Activated CD8-positive, alpha-beta memory T cell treated with anti-CD3 and anti-CD28 coated beads, Interleukin-2, amount 50 U/mL, for 1 hour (primary cell): ENCODE measurements around the gene GMEB2.
"Not testable (repeated sequence)": the region's sequence is repeated elsewhere in the genome, so short reads cannot be mapped to it uniquely, and the experiment has no call there.

Experiments
- DNase-seq: peaks from one replicate; pipeline ENCODE4 v3.0.0-alpha.2; 2020; ENCODE audit errors: extremely low read depth

GMEB2 gene

DNA sequence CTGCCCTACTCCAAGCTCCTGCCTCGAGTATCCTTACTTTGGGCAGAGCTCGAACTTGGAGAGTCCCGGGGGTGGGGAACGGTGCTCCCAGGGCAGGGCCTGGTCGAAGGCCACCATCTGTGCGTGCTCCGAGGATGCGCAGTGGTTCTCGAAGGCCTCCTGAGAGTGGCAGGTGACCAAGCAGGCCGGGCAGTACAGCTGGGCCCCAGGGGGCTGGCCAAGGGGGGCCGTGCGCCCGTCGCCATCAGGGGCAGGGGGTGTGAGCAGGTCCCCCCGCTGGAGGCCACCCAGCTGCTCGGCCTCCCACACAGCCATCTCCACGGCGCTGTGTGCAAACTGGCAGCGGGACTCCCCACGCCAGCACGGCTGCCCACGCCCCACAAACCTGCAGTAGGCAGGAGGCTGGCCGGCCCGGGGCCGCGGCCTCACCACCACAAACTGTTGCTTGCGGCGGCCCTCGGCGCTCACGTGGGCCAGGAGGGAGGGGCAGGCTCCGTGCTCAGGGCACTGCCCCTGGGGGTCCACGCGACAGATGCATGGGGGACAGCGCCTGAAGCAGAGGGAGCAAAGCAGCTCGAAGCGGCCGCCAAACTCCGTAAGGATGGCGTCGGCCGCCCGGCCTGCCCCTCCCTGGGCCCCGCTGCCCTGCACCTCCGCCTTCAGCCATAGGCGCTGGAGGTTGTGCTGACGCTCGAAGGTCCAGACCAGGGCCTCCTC is 54.7 kb downstream of the GMEB2 start:
- no peak for DNase-seq

- not testable (repeated sequence) for DNase-seq
Measured at GRCh38 chr20:63571087-63571478, 55.8 kb downstream of the GMEB2 start.

- DNase-seq: no peak
Measured at GRCh38 chr20:63570281-63571086, 56.4 kb downstream of the GMEB2 start.

DNA sequence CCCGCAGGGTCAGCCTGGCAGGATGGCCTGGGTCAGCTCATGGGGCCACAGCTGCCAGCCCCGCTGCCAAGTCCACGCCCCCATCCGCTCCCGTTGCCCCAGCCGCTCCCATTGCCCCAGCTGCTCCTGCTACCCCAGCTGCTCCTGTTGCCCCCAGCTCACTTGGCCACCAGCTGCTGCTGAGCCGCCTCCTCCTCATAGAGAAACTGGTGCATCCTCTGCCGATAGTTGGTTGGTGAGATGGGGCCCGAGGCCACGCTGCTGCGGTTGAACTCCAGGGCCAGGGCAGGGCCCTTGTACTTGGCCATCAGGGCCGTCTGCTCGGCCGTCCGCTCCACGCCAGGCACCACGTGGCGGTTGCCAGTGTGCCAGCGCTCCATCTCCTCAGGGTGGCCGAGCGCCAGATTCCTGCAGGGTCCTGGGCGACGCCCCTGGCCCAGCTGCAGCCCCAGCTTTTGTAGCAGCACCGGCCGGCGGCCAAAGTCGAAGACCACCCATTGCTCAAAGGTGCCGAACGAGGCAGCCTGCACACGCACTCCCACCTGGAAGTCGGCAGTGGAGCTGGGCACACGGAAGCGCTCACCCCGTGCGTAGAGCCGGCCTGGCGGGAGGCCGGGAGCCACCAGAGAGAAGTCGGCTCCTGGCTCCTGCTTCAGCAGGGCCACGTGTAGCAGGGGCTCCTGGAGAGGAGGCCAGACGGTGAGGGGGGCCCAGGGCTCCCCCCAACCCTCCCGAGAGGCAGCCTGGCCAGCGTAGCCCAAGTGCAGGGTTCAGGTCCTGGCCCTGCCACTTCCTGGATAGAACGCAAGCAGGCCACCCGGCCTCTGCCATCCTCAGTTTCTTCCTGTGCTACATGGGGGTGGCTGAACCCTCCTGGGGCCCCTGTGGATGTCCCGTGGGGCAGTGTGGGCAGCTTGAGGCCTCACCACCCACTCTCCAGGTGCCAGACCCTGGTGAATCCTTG is 57.6 kb downstream of the GMEB2 start:
- no peak for DNase-seq

DNA sequence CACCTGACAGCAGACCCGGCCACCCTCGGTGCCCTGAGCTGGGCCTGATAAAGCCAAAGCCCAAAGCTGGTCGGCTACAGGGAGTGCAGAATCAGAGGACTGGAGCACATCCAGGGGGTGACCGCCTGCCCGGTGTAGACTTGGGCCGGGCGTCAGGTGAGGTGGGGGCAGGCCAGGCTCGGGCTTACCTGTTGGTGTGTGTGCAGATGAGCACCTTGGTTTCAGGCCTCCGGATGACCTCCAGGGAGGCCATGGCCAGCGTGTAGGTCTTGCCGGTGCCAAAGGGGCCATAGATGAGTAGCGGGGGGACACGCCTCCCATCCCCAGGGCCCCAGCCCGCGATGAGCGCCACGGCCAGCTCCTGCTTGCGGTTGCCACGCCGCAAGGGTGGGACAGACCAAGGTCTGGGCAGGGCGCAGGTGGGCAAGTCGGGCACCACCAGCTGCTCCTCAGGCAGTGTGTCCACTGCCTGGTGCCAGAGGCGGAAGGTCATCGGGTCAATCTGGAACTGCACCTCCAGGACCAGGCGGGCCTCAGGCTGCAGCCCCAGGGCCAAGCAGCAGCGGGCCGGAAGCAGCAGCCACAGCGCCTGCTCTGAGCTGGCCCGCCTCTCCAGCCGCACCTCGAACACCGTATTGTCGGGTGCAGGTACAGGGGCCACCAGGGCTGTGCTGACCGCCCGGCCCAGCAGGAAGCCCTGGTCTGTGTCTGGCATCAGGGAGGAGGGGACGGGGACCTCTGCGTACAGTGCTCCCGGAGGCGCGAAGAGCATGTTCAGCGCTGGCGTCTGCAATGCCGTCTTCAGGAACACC is 58.5 kb downstream of the GMEB2 start:
- DNase-seq: no peak

GRCh38 chr20:63567386-63568169 is 59.3 kb downstream of the GMEB2 start:
- DNase-seq: no peak

DNA sequence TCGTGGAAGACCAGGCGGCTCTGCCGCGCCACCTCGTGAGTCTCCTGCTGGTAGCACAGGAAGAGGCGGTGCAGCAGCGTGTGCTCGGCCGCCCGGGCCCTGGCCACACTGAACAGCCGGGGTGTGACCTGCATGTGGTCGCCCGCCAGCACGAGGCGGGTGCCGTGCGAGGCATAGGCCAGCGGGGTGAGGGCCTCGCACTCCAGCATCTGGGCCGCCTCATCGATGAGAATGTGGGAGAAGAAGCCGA is 59.8 kb downstream of the GMEB2 start:
- DNase-seq: no peak

- no peak for DNase-seq
Measured at GRCh38 chr20:63566395-63567135, 60.3 kb downstream of the GMEB2 start.

GRCh38 chr20:63565699-63566335 is 61.1 kb downstream of the GMEB2 start:
- no peak for DNase-seq

DNA sequence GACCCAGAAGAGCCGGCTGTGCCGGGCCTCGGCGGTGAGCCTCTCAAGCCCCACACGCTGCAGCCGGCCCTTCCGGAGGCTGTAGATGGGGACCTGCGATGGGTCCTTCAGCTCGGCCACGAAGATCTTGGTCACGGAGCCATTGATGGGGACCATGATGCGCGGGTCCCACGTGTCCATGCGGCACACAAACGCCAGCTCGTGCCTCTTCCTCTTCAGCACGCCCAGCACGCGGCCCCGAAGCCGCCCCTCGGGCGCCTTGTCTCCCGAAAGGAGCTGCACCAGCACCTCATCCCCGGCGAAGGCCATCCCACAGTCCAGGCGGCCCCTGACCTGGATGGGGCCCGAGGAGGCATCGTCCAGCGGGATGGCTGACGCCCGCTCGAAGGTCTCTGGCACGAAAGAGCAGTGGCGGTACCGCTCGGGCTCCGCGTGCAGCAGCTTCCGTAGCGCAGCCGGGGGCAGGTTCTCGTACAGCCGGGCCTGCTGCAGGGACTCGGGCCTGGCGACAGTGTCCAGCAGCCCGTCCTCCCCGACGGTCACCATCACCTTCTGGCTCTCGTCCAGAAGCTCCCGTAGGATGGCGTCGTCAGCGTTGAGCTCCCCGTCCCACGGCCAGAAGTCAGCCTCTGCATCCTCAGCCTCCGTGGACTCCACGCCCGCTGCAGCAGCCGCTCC is 61.7 kb downstream of the GMEB2 start:
- no peak for DNase-seq

DNA sequence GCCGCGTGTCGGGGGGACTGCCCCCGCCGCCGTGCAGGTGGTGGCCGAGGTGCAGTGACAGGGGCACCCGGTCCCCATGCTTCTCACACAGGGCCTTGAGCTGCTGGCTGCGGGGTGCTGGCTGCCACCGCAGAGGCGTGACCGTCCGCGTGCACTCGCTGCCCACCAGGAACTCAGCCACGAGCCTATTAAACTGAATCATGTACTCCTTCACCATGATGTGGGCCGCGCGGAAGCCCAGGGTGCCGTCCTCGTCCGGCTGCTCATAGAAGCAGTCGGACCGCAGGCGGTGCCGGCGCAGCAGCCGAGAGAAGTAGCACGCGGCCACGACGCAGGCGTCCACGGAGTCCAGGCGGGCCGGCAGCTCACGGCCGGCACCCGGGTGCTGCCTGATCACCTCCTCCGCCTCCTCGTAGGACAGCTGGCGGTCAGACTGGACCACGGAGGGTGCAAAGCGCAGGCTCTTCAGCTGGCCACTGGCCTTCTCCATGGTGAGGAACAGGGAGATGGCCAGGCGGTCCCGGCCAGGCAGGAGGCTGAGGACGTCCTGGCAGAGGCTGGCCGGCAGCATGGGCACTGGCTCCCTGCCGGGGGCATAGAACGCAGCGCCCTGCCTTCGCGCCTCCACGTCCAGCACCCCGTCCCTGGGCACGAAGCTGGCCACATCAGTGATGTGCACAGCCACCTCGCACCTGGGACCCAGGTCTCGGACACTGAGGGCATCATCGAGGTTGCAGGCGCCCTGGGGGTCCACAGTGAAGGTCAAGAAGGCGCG is 62.7 kb downstream of the GMEB2 start:
- no peak for DNase-seq

DNA sequence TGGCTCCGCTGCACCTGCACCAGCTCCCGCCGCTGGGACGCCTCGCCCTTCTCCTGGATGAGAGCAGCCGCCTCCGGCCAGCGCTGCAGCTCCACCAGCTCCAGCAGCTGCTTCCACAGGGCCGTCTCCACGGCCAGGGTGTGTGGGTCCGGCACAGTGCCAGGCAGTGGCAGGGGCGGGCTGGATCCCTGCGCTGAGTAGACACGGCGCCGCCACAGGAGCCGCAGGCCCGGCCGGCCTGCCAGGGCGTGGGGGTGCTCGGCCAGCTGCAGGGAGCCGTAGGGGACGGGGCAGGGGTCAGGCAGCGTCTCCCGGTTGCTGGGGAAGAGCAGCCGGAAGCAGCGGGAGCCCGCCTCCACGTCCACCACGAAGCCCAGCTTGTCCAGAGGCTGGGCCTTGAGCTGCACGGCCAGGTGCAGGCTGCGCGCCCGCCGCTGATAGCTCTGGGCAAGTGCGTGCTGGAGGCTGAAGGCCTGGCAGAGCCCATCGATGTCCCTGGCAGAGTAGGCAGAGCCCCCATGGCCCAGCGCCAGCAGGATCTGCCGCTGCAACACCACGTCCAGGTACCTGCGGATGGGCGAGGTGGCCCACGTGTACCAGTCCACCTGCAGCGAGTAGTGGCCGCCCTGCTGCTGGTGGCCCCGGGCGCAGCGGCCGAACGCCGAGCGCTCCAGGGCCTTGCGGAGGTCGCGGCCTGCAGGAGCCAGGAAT is 63.5 kb downstream of the GMEB2 start:
- no peak for DNase-seq

DNA sequence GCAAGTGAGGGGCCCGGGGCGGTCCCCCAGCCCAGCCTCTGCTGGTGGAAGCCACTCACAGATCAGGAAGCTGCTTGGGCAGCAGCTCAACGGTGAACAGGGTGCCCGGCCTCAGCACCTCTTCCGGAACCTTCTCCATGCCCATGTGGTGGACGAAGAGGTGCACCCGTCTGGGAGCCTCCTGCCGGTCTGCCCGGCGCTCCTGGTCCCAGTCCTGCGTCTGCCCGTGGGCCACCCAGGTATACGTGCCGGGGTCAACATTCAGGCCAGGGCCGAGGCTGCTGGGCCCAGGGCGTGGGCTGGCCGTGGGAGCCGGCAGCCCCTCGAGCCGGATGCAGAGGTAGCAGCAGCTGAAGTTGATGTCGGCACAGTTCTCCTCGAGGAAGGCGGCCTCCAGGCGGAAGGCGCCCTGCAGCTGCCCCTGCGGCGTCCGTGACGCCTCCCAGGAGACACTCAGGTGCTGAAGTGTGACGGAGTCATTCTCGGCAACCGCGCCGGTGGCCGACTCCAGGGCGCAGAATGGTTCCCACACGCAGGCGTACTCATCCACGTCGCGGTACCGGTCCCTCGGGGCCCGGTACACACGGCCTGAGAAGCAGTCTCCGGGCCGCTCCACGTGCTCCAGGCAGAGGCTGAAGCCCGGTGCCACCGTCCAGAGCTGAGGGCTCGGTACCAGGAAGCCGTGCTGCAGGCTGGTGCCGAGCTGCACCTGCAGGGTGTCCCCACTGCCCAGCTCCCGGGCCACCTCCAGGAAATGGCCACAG is 64.3 kb downstream of the GMEB2 start:
- no peak for DNase-seq

GRCh38 chr20:63561624-63562396 is 65.1 kb downstream of the GMEB2 start:
- no peak for DNase-seq

- DNase-seq: no peak
Measured at GRCh38 chr20:63560856-63561609, 65.9 kb downstream of the GMEB2 start.
